ENCODE results near the gene RAB3IL1.

The RAB3IL1 gene

DNA sequence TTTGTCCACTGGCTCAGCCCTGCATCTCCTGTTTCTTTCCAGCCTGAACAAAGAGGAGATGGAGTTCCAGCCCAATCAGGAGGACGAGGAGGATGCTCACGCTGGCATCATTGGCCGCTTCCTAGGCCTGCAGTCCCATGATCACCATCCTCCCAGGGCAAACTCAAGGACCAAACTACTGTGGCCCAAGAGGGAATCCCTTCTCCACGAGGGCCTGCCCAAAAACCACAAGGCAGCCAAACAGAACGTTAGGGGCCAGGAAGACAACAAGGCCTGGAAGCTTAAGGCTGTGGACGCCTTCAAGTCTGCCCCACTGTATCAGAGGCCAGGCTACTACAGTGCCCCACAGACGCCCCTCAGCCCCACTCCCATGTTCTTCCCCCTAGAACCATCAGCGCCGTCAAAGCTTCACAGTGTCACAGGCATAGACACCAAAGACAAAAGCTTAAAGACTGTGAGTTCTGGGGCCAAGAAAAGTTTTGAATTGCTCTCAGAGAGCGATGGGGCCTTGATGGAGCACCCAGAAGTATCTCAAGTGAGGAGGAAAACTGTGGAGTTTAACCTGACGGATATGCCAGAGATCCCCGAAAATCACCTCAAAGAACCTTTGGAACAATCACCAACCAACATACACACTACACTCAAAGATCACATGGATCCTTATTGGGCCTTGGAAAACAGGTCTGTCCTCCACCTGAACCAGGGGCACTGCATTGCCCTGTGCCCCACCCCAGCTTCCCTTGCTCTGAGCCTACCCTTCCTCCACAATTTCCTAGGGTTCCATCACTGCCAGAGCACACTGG is 45.0 kb upstream of the RAB3IL1 start:
- DNase-seq, result peak; percentile 14
- in situ Hi-C loops (cut with HindIII; ENCODE audit: low pct_ligation_motif_present, low sequenced_read_pairs), result no loop called here

DNA sequence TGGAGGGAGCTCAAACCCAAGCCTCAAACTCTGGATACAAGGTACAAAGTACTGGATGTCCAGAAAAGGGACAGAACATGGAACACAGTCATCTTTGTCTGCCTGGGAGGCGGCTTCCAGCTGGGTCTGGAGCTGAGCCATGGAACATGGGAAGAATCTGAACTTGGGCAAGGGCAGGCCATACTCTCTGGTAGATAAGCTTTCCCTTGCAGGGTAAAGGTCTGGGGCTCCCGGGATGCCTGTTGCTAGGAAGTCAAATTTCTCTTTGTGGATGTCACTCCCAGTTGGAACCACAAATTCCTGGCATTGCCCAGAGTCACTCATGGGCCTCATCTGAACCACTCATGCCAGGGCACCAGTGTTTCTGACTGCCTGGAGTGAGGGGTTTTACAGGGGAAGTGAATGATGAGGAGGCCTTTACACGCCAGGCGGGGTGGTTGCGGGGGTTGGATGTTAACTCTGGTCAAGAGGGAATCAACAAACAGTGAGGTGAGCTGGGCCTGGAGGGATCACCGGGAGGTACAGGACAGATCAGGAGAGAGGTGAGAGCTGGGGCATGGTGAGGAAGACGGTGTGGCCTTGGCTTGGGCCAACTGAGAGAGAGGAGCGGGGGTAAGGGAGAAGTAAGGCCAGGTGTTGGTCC is 44.3 kb upstream of the RAB3IL1 start:
- H3K36me3 ChIP-seq (replicated peaks), result peaks cover 22% of the 10 kb centered on the region
- H3K4me3 ChIP-seq (ENCODE audit: low read depth, low read length), result no peak overlapping the region
- peak; percentile 41 for DNase-seq
- in situ Hi-C loops (cut with HindIII; ENCODE audit: low pct_ligation_motif_present, low sequenced_read_pairs), result no loop called here
- H3K27ac ChIP-seq, result no peak overlapping the region
- TF ChIP-seq, protein P1, sequence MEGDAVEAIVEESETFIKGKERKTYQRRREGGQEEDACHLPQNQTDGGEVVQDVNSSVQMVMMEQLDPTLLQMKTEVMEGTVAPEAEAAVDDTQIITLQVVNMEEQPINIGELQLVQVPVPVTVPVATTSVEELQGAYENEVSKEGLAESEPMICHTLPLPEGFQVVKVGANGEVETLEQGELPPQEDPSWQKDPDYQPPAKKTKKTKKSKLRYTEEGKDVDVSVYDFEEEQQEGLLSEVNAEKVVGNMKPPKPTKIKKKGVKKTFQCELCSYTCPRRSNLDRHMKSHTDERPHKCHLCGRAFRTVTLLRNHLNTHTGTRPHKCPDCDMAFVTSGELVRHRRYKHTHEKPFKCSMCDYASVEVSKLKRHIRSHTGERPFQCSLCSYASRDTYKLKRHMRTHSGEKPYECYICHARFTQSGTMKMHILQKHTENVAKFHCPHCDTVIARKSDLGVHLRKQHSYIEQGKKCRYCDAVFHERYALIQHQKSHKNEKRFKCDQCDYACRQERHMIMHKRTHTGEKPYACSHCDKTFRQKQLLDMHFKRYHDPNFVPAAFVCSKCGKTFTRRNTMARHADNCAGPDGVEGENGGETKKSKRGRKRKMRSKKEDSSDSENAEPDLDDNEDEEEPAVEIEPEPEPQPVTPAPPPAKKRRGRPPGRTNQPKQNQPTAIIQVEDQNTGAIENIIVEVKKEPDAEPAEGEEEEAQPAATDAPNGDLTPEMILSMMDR (IDR thresholded peaks at IDR 0.05; ENCODE audit: low read depth, low read length, missing control alignments), result no peak
- no peaks in the 10 kb centered on the region for H3K27me3 ChIP-seq (replicated peaks)

More for the DNA sequence above, 45.0 kb upstream of the RAB3IL1 start:
- Histone ChIP-seq H3K27ac (no peak overlapping the region), H3K4me3 (ENCODE audit: low read depth, low read length) (no peak overlapping the region), H3K27me3 (replicated peaks) (no peaks in the 10 kb centered on the region), H3K36me3 (replicated peaks) (peaks cover 22% of the 10 kb centered on the region)
- TF ChIP-seq, protein P1 (IDR thresholded peaks at IDR 0.05; ENCODE audit: low read depth, low read length, missing control alignments), result no peak

GRCh38 chr11:61960532-61960931 is 43.2 kb upstream of the RAB3IL1 start:
- in situ Hi-C loops (cut with HindIII; ENCODE audit: low pct_ligation_motif_present, low sequenced_read_pairs), result no loop called here
- H3K4me3 ChIP-seq (ENCODE audit: low read depth, low read length), result no peak overlapping the region
- no peaks in the 10 kb centered on the region for H3K27me3 ChIP-seq (replicated peaks)
- TF ChIP-seq, protein P1 (IDR thresholded peaks at IDR 0.05; ENCODE audit: low read depth, low read length, missing control alignments), result no peak
- peaks cover 21% of the 10 kb centered on the region for H3K36me3 ChIP-seq (replicated peaks)
- H3K27ac ChIP-seq, result no peak overlapping the region
- DNase-seq, result no peak

DNA sequence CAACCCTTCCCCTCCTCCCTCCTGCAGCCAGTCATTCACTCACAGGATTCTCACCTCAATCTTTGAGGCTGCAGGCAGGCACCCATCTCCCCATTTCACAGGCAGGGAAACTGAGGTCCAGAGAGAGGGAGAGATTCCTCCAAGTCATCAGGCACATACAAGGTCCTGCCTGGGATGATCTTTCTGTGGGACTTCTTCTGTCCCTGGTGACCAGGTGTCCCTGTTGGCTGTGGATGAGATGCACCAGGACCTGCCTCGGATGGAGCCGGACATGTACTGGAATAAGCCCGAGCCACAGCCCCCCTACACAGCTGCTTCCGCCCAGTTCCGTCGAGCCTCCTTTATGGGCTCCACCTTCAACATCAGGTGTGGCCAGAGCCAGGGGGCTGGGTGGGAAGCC is 42.3 kb upstream of the RAB3IL1 start:
- H3K27me3 ChIP-seq (replicated peaks), result no peaks in the 10 kb centered on the region
- H3K36me3 ChIP-seq (replicated peaks), result peaks cover 12% of the 10 kb centered on the region
- in situ Hi-C loops (cut with HindIII; ENCODE audit: low pct_ligation_motif_present, low sequenced_read_pairs), result no loop called here
- no peak overlapping the region for H3K4me3 ChIP-seq (ENCODE audit: low read depth, low read length)
- no peak overlapping the region for H3K27ac ChIP-seq
- DNase-seq, result no peak
- TF ChIP-seq, protein P1 (IDR thresholded peaks at IDR 0.05; ENCODE audit: low read depth, low read length, missing control alignments), result no peak

DNA sequence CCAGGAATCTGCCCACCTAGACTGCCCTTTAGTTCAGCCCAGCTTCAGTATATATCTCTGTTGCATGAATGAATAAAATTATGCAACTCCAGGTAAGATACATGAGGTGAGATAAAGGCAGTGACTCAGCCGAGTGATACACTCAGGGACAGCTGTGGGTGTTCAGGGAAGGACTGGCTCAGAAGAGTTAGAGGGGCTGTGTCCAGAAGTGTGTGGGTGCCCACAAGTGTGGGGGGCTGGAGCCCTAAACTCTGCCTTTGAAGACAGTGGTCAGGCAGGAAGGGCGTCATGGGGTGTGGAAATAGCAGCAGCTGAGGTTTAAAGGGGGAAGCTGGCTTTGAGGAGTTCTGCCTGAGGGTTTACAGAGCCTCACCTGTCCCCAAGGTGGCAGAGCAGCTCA is 41.7 kb upstream of the RAB3IL1 start:
- peaks cover 7% of the 10 kb centered on the region for H3K36me3 ChIP-seq (replicated peaks)
- no peak for DNase-seq
- in situ Hi-C loops (cut with HindIII; ENCODE audit: low pct_ligation_motif_present, low sequenced_read_pairs), result no loop called here

More for the DNA sequence above, 41.7 kb upstream of the RAB3IL1 start:
- Histone ChIP-seq H3K27me3 (replicated peaks) (no peaks in the 10 kb centered on the region), H3K4me3 (ENCODE audit: low read depth, low read length) (no peak overlapping the region), H3K27ac (no peak overlapping the region)
- TF ChIP-seq, protein P1 (IDR thresholded peaks at IDR 0.05; ENCODE audit: low read depth, low read length, missing control alignments), result no peak
